ENCODE data around the gene ASPHD2. TPM values are rescaled to one million over a fixed set of nuclear protein-coding genes. Genes with fewer than 3 reads are reported as not detected.

Gene ASPHD2
- total RNA-seq, 1 donor from 2014 or later, result 0.13 TPM

Other genes with a start within 250 kb of the ASPHD2 start
- 13.2 TPM for gene HPS4, start 54.5 kb downstream of the ASPHD2 start, total RNA-seq
- 9.5 TPM for gene SRRD, start 54.6 kb downstream of the ASPHD2 start, total RNA-seq
- gene TFIP11, start 83.2 kb downstream of the ASPHD2 start, total RNA-seq, result 19.8 TPM
- gene TPST2, start 160.9 kb downstream of the ASPHD2 start, total RNA-seq, result 71.9 TPM
- gene CRYBB1, start 188.8 kb downstream of the ASPHD2 start, total RNA-seq, result not detected
- gene CRYBA4, start 192.7 kb downstream of the ASPHD2 start, total RNA-seq, result not detected
- gene MIAT, start 228.3 kb downstream of the ASPHD2 start, total RNA-seq, result 0.60 TPM

Measured in left lobe of liver (tissue), 1 donor.